HG02840 (cell line): ENCODE measurements around the gene PRPF38A.

Experiments
- ATAC-seq: cut with Tn5 transposase; IDR thresholded peaks from one replicate; pipeline ENCODE4 v1.9.1; 2021; ENCODE audit warnings: mild to moderate bottlenecking, moderate library complexity, moderate number of reproducible peaks; ENCODE audit not compliant: unreplicated experiment, low FRiP score

The PRPF38A gene

GRCh38 chr1:52393174-52393573 lies 11.2 kb upstream of the PRPF38A start:
- ATAC-seq: no peak

- ATAC-seq: no peak
These were observed 4.8 kb upstream of the PRPF38A start for GRCh38 chr1:52399629-52400028.

DNA sequence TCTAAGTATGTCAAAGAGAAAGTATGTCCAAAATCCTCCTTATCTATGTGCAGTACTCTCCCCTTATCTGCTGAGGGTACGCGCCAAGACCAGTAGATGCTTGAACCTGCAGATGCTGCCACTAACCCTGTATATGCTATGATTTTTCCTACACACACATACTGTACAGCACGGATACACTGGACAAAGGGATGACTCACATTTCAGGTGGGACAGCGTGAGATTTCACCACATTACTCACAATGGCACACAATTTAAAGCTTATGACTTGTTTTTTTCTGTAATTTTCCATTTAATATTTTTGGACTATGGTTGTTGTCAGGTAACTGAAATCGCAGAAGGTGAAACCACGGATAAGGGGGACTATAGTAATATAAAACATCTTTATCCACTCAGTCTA lies 4.3 kb upstream of the PRPF38A start:
- no peak for ATAC-seq

- ATAC-seq: no peak
These were observed 1.6 kb upstream of the PRPF38A start for GRCh38 chr1:52402860-52403240.

DNA sequence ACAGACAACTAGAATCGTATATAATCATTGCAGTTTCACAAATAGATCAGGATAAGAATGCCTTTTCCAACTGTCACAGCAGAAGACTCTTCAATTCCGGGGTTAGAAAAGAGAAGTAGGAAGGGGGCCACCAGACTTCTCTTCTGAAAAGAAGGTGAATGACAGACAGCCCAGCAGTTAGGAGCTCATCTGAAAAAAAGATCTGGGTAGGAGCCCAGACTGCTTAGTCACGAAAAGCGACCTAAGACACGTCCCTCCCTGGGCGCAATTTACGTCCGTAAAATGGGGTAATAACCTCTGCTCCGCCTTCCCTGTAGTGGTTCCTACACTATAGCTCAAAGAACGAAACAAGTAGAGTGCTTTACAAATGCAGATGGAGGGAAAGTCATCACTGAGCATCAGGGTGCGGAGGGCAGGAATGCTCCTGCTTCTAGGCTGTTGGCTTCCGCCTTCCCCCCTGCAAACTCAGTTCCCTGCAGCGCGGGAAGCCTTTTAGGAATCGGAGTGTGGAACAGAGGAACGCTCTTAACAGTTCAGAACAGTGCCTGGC lies 761 bp upstream of the PRPF38A start:
- ATAC-seq: peak; percentile 39

GRCh38 chr1:52404975-52405338 lies 555 bp downstream of the PRPF38A start:
- ATAC-seq: no peak

DNA sequence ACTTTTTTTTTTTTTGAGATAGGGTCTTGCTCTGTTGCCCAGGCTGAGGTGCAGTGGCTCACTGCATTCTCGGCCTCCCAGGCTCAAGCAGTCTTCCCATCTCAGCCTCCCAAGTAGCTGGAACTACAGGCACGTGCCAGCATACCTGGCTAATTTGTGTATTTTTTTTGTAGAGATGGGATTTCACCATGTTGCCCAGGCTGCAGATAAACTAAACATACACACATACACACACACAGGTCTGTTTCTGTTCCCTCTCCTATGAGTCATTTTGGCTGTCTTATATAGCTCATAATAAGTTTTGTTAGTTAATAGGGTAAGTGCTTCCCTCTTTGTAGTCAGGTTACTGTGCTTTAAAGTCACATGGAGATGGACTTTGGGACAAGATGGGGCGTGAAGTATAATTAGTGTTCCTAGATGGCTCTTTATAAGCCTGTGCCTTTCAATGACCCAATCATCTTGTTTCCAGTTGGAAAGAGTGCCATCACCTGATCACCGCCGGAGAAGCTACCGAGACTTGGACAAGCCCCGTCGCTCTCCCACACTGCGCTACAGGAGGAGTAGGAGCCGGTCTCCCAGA lies 9.1 kb downstream of the PRPF38A start:
- no peak for ATAC-seq

DNA sequence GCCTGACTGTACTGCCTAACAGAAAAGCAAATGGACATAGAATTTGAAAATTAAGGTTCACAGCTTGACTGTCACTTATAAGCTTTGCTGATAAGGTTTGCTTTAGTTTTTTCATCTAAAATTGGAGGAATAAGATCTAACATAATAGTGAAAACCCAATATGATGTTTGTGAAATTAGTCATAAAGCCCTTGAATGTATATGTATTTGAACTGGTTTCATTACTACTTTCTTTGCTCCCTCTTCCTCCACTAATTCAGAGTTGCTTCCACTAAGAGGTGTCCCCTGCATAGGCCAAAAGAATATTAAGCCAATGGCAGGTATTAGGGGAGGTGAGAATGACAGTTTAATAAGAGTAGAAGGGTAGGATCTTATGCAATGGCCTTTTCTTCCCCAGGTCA lies 10.5 kb downstream of the PRPF38A start:
- no peak for ATAC-seq

- no peak for ATAC-seq
These were observed 12.4 kb downstream of the PRPF38A start for GRCh38 chr1:52416811-52417210.

DNA sequence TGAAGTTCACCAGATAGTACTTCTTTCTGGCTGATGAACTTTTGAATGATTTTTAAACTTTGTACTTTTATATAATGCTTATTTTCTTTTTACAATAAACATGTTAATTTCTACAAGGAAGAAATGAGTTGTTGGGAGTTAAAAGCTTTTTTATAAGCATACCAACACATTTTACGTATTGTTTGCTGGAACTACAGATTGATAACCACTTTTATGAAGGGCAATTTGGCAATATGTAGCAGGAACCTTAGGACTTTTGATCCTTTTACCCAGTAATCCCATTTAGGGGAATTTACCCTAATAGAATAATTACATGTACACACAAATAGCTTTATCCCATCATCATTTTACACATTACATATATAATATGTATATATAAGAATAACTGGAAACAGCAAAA lies 16.3 kb downstream of the PRPF38A start:
- no peak for ATAC-seq

DNA sequence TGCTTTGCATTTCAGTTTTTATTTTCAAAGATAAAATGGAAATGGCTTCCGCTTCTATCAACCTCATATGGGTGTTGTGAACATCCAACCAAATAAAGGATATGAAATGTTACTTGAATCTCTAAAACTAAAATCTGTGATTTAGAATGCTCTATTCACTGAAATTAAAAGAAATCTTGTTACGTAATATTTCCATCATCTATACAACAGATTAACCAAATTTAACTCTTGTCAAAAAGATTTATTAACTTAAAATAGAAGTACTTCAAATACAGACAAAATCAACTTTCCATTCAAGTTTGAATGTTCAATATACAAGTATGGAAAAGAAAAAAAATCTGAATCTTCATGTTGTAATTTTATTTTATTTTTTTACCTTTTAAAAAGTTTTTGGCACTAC lies 18.7 kb downstream of the PRPF38A start:
- ATAC-seq: no peak

DNA sequence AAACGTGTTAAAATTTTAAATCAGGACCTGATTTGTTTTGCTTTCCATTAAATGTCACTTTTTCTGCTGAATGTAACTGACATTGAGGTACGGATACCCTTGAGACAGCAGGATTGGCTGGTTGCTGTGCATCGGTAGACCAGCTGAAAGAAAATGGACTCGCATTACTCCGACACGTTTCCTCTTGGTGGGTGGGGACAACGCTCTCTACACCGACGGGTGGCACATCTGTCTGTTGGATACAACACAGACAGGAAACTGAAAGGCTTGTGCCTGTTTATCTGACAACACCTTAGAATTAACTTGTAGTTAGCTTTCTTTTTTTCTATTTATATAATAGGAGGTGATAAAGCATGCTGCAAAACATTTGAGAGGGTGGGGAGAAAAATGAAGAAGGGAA lies 19.4 kb downstream of the PRPF38A start:
- no peak for ATAC-seq

- no peak for ATAC-seq
These were observed 19.8 kb downstream of the PRPF38A start for GRCh38 chr1:52424231-52424636.

DNA sequence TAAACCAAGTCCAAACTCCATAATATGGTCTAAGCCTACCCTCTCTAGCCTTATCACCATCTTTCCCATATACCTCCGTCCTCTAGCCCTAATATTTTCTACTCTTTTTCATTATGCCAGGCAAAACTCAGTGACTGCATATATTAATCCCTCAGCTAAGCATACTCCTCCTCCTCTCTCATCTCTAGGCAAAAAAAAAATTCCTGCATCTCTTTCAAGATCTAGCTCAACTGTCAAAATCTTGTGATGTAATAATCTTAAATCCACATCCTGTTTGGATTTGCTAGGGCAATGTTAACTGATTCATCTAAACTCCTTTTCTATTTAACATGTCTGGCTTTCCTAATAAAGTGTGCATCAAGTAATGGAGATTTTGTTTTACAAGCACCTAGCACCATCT lies 20.4 kb downstream of the PRPF38A start:
- ATAC-seq: no peak

- no peak for ATAC-seq
These were observed 22.0 kb downstream of the PRPF38A start for GRCh38 chr1:52426371-52426770.

DNA sequence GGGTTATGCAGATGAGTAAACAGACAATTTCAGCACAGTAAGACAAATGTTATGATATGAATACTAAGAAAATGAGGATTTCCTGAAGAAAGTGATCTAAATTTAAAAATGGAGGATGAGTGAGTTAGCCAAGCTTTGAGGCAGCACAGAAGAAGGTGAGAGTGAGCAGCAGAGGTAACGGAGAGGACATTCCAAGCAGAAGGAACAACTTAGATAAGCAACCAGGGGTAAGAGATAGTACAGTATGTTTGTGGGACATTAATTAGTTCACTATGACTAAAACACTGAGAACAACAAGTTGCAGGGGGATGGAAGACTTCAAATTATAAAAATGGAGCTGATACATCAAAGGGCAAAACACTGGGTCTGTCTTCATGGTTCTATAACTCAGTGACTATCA lies 22.8 kb downstream of the PRPF38A start:
- no peak for ATAC-seq

GRCh38 chr1:52432807-52433206 lies 28.4 kb downstream of the PRPF38A start:
- ATAC-seq: no peak

GRCh38 chr1:52435211-52435610 lies 30.8 kb downstream of the PRPF38A start:
- ATAC-seq: no peak

GRCh38 chr1:52435650-52436049 lies 31.2 kb downstream of the PRPF38A start:
- no peak for ATAC-seq

DNA sequence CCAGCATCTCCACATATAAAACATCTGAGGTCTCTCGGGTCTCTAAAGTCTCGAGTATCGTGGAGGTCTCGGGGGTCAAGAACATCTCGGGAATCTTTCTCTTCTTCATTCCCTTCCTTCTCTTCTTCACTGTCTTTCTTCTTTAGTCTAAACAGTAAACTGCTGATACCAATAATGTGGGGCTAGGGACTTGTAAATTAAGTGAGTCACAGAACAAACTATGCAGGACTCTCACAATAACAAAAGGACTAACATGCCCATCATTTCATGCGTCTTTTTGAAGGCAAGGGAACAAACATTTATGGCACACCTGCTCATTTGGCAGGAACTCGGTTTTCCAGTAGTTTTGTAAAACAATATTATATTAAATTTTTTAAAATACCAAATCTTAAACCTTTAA lies 32.4 kb downstream of the PRPF38A start:
- ATAC-seq: no peak

- no peak for ATAC-seq
These were observed 35.6 kb downstream of the PRPF38A start for GRCh38 chr1:52439976-52440375.

GRCh38 chr1:52444463-52444862 lies 40.1 kb downstream of the PRPF38A start:
- no peak for ATAC-seq

GRCh38 chr1:52454127-52454526 lies 49.7 kb downstream of the PRPF38A start:
- ATAC-seq: no peak
